Trophoblast cell (in vitro differentiated cells and primary cell): ENCODE results near the gene SHQ1.

Experiments used
- DNase-seq, 2 donors: peaks; one replicate each; pipeline ENCODE4 v3.0.0-alpha.2; 2016
- H2AFZ ChIP-seq: 2 replicates; pipeline ENCODE4 v1.6.1; 2013; ENCODE audit warnings: low read length, moderate library complexity, mild to moderate bottlenecking; ENCODE audit not compliant: insufficient read depth, poor library complexity
- H2AK5ac ChIP-seq: 2 replicates; pipeline ENCODE4 v1.6.1; 2013; ENCODE audit warnings: mild to moderate bottlenecking, low read length
- H2BK120ac ChIP-seq: 2 replicates; pipeline ENCODE4 v1.6.1; 2013; ENCODE audit warnings: low read length, mild to moderate bottlenecking, moderate library complexity; ENCODE audit not compliant: insufficient read depth, poor library complexity
- H2BK12ac ChIP-seq: 2 replicates; pipeline ENCODE4 v1.6.1; 2013; ENCODE audit warnings: mild to moderate bottlenecking, low read length, moderate library complexity
- H2BK5ac ChIP-seq: 2 replicates; pipeline ENCODE4 v1.6.1; 2013; ENCODE audit warnings: low read length, low read depth, moderate library complexity, mild to moderate bottlenecking; ENCODE audit not compliant: poor library complexity
- H3K14ac ChIP-seq: 2 replicates; pipeline ENCODE4 v1.6.1; 2013; ENCODE audit warnings: mild to moderate bottlenecking, low read length
- H3K18ac ChIP-seq: 2 replicates; pipeline ENCODE4 v1.6.1; 2013; ENCODE audit warnings: mild to moderate bottlenecking, low read length
- H3K23ac ChIP-seq: 2 replicates; pipeline ENCODE4 v1.6.1; 2013; ENCODE audit warnings: low read length
- H3K27ac ChIP-seq: 2 replicates; pipeline ENCODE4 v1.5.1; 2013; ENCODE audit warnings: low read depth, mild to moderate bottlenecking, inconsistent platforms, low read length, moderate library complexity
- H3K27me3 ChIP-seq: 2 replicates; pipeline ENCODE4 v1.6.1; 2013; ENCODE audit warnings: inconsistent platforms, mild to moderate bottlenecking, low read length, moderate library complexity; ENCODE audit not compliant: insufficient read depth
- H3K36me3 ChIP-seq, 2 experiments: 1 replicate in 1 of 2; 2 replicates in 1 of 2; pipeline ENCODE4 v1.6.1; 2013; ENCODE audit warnings: low read length in 2 of 2, mild to moderate bottlenecking in 2 of 2, moderate library complexity in 1 of 2; ENCODE audit not compliant: insufficient read depth in 2 of 2, control insufficient read depth in 1 of 2
- H3K4ac ChIP-seq: 2 replicates; pipeline ENCODE4 v1.6.1; 2013; ENCODE audit warnings: low read depth, mild to moderate bottlenecking, low read length, moderate library complexity
- H3K4me1 ChIP-seq, 2 experiments: 1 replicate in 1 of 2; 2 replicates in 1 of 2; pipeline ENCODE4 v1.6.1; 2013; ENCODE audit warnings: low read length in 2 of 2, mild to moderate bottlenecking in 2 of 2, moderate library complexity in 1 of 2; ENCODE audit not compliant: insufficient read depth in 2 of 2, control insufficient read depth in 1 of 2
- H3K4me2 ChIP-seq: 2 replicates; pipeline ENCODE4 v1.6.1; 2013; ENCODE audit warnings: inconsistent platforms, mild to moderate bottlenecking, low read length, moderate library complexity
- H3K4me3 ChIP-seq: 2 replicates; pipeline ENCODE4 v1.5.1; 2013; ENCODE audit warnings: mild to moderate bottlenecking, low read depth, low read length, inconsistent platforms
- H3K79me1 ChIP-seq: one replicate; pipeline ENCODE4 v1.6.1; 2013; ENCODE audit warnings: low read length
- H3K79me2 ChIP-seq: 2 replicates; pipeline ENCODE4 v1.6.1; 2013; ENCODE audit warnings: low read length, mild to moderate bottlenecking; ENCODE audit not compliant: control insufficient read depth, insufficient read depth, poor library complexity
- H3K9ac ChIP-seq: 2 replicates; pipeline ENCODE4 v1.6.1; 2013; ENCODE audit warnings: mild to moderate bottlenecking, low read length
- H3K9me3 ChIP-seq: 2 replicates; pipeline ENCODE4 v1.6.1; 2013; ENCODE audit warnings: low read depth, mild to moderate bottlenecking, control low read depth, inconsistent platforms, low read length; ENCODE audit not compliant: insufficient read depth
- H4K12ac ChIP-seq: 2 replicates; pipeline ENCODE4 v1.6.1; 2013; ENCODE audit warnings: low read depth, mild to moderate bottlenecking, low read length, moderate library complexity
- H4K8ac ChIP-seq: 2 replicates; pipeline ENCODE4 v1.6.1; 2013; ENCODE audit warnings: low read depth, mild to moderate bottlenecking, low read length, moderate library complexity
- H4K91ac ChIP-seq: one replicate; pipeline ENCODE4 v1.6.1; 2013; ENCODE audit warnings: low read depth, mild to moderate bottlenecking, low read length, moderate library complexity
- WGBS: extraction: QIAGEN DNeasy Blood & Tissue Kit; methylation state at CpG from one replicate; pipeline ENCODE4 v1.1.7; 2013; ENCODE audit warnings: missing lambda C conversion rate; ENCODE audit not compliant: insufficient read length, insufficient coverage; ENCODE audit errors: extremely low coverage; 5-methylcytosine and 5-hydroxymethylcytosine counted together

SHQ1 gene

DNA sequence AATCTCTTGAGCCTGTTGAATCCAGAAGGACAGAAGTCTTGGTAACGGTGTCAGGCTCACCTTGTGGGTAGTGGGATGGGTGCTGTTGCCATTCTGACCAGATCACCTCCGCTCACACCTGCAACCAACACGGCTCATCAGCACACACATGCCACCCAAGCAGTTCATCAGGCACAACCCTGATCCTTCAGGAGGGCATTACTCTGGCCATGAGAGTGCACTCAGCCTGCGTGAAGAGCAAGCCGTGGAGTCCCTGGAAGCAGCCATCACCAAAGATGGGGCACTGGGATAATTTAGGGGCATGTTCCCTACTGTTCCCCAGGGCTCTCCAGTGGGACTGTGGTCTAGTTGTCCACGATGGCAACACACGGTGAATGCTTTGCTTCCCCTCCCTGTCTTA, 120.5 kb downstream of the SHQ1 start:
- Histone ChIP-seq H3K27me3 (no peaks in the 10 kb centered on the region), H3K9ac (no peak overlapping the region), H2AK5ac (no peak overlapping the region), H3K4me3 (no peak overlapping the region), H3K23ac (no peak overlapping the region), H3K4ac (no peak overlapping the region), H3K36me3 (no peaks in the 10 kb centered on the region), H2AFZ (no peak overlapping the region), H2BK12ac (no peak overlapping the region), H3K79me2 (no peaks in the 10 kb centered on the region), H3K14ac (no peak overlapping the region), H2BK5ac (no peak overlapping the region), H3K4me2 (no peak overlapping the region), H3K79me1 (no peaks in the 10 kb centered on the region), H2BK120ac (no peak overlapping the region), H3K27ac (no peak overlapping the region), H3K4me1 (peaks cover 7 to 8% of the 10 kb centered on the region in 2 experiments), H4K91ac (no peak overlapping the region), H4K8ac (no peak overlapping the region), H3K18ac (no peak overlapping the region), H3K9me3 (peaks cover under 1% of the 10 kb centered on the region), H4K12ac (no peak overlapping the region)
- WGBS = no CpG with 5 or more reads among the region's 7 CpGs
- no peak for DNase-seq

DNA sequence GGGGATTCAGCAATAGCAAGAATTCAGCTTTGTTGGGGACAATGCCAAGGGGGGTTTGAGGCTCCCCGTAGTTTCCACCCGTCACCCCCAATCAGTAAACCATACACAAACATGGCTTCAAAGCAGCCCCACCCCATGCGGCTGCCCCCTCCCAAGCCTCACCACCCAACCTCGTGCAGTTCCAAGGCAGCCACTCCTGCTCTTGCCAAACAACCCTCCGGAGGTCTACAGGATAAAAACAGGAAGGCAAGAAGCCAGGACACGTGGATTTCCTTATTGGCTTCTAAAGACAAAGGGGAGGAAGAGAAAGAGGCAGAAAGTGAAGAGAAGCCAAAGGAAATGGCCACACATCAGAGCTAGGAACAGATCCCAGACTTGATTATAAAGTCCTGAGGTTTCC, 121.1 kb downstream of the SHQ1 start:
- Histone ChIP-seq H3K23ac (no peak overlapping the region), H4K12ac (no peak overlapping the region), H3K4ac (no peak overlapping the region), H3K9ac (no peak overlapping the region), H2AFZ (no peak overlapping the region), H3K27ac (no peak overlapping the region), H3K36me3 (no peaks in the 10 kb centered on the region), H2BK120ac (no peak overlapping the region), H3K9me3 (no peaks in the 10 kb centered on the region), H2BK5ac (no peak overlapping the region), H4K91ac (no peak overlapping the region), H3K18ac (no peak overlapping the region), H2AK5ac (no peak overlapping the region), H2BK12ac (no peak overlapping the region), H3K14ac (no peak overlapping the region), H4K8ac (no peak overlapping the region), H3K4me2 (no peak overlapping the region), H3K4me3 (no peak overlapping the region), H3K27me3 (no peaks in the 10 kb centered on the region), H3K79me1 (no peaks in the 10 kb centered on the region), H3K4me1 (peaks cover 7 to 8% of the 10 kb centered on the region in 2 experiments), H3K79me2 (no peaks in the 10 kb centered on the region)
- WGBS = no CpG with 5 or more reads among the region's 6 CpGs
- DNase-seq = no peak

DNA sequence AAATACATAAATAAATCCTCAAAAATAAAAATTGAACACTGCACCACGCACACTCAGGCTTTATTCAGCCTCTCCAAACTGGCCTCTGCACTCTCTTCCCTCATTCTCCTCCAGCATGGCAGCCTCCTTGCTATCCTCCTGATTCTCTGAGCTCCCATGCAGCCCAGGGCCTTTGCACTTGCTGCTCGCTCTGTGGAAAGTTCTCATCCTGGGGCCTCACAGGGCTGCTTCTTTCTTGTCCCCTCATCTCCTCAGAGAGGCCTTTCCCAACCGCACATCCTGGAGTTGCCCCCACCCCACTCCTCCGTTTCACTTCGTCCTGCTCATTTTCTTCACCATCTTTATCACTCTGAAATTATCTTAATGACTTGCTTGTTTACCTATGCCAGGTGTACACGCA, 123.0 kb downstream of the SHQ1 start:
- Histone ChIP-seq H4K12ac (no peak overlapping the region), H4K8ac (no peak overlapping the region), H3K27ac (no peak overlapping the region), H2AK5ac (no peak overlapping the region), H3K4me2 (no peak overlapping the region), H3K79me2 (no peaks in the 10 kb centered on the region), H3K4me1 (peaks cover 7 to 8% of the 10 kb centered on the region in 2 experiments), H3K27me3 (no peaks in the 10 kb centered on the region), H3K79me1 (no peaks in the 10 kb centered on the region), H2AFZ (no peak overlapping the region), H3K23ac (no peak overlapping the region), H3K9ac (no peak overlapping the region), H4K91ac (no peak overlapping the region), H3K14ac (no peak overlapping the region), H3K36me3 (no peaks in the 10 kb centered on the region), H3K4ac (no peak overlapping the region), H2BK120ac (no peak overlapping the region), H3K9me3 (no peaks in the 10 kb centered on the region), H2BK12ac (no peak overlapping the region), H3K18ac (no peak overlapping the region), H2BK5ac (no peak overlapping the region), H3K4me3 (no peak overlapping the region)
- no CpG with 5 or more reads among the region's 6 CpGs for WGBS
- DNase-seq = no peak

DNA sequence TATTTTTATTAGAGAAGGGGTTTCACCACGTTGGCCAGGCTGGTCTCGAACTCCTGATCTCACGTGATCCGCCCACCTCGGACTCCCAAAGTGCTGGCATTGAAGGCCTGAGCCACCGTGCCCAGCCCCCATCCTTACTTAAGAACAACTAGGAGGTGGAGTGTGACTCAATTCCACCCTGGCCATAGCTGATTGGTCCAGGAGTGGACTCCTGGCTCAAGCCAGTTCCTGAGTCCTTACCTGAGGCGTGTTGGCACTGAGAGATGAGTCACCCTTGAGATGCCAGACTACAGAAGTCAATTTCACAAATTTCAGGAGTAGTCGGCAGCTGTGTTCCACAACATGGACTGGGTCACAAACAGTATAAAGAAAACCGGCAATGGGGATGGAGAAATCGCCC, 124.2 kb downstream of the SHQ1 start:
- no peak overlapping the region for H4K8ac ChIP-seq
- no peaks in the 10 kb centered on the region for H3K79me2 ChIP-seq
- no peak overlapping the region for H2BK120ac ChIP-seq
- no peaks in the 10 kb centered on the region for H3K36me3 ChIP-seq
- no peak overlapping the region for H3K23ac ChIP-seq
- H3K4me1 ChIP-seq = peaks cover 7 to 8% of the 10 kb centered on the region in 2 experiments
- no peak overlapping the region for H2BK5ac ChIP-seq
- H3K27me3 ChIP-seq = no peaks in the 10 kb centered on the region
- no peak overlapping the region for H3K18ac ChIP-seq
- H3K27ac ChIP-seq = no peak overlapping the region
- no peak overlapping the region for H3K14ac ChIP-seq
- H3K9ac ChIP-seq = no peak overlapping the region
- DNase-seq = peak; percentile 80 to 83
- no peak overlapping the region for H4K12ac ChIP-seq
- no peak overlapping the region for H3K4me3 ChIP-seq
- no peaks in the 10 kb centered on the region for H3K79me1 ChIP-seq
- no CpG with 5 or more reads among the region's 10 CpGs for WGBS
- no peak overlapping the region for H4K91ac ChIP-seq
- H2AFZ ChIP-seq = no peak overlapping the region
- H3K4ac ChIP-seq = no peak overlapping the region
- H3K9me3 ChIP-seq = no peaks in the 10 kb centered on the region
- H2BK12ac ChIP-seq = no peak overlapping the region
- no peak overlapping the region for H2AK5ac ChIP-seq
- no peak overlapping the region for H3K4me2 ChIP-seq
